OCI-LY1 (cell line): ENCODE data around the gene ELAVL3.

ENCODE experiments used
- H2AFZ ChIP-seq: fragments of 200-600 bp; sonication (generic), shearing (Covaris generic); 2 replicates; pipeline ENCODE4 v1.6.0; 2014; ENCODE audit warnings: antibody characterized with exemption, mild to moderate bottlenecking, low read length
- H3F3A ChIP-seq: fragments of 200-600 bp; sonication (generic), shearing (Covaris generic); 2 replicates; pipeline ENCODE4 v1.6.0; 2014; ENCODE audit warnings: mild to moderate bottlenecking, antibody characterized with exemption, low read length, moderate library complexity; ENCODE audit not compliant: insufficient read depth
- H3K27ac ChIP-seq: fragments of 200-600 bp; sonication (generic); 2 replicates; pipeline ENCODE4 v1.5.1; 2014; ENCODE audit warnings: low read length, mixed run types, mild to moderate bottlenecking, low read depth; ENCODE audit not compliant: poor library complexity, severe bottlenecking
- H3K27me3 ChIP-seq: fragments of 200-600 bp; sonication (generic); 2 replicates; pipeline ENCODE4 v1.6.0; 2014; ENCODE audit warnings: antibody characterized with exemption, mild to moderate bottlenecking, low read length, moderate library complexity; ENCODE audit not compliant: insufficient read depth
- H3K36me3 ChIP-seq: fragments of 200-600 bp; sonication (generic); 2 replicates; pipeline ENCODE4 v1.6.1; 2014; ENCODE audit warnings: mild to moderate bottlenecking, antibody characterized with exemption, low read length, moderate library complexity, mixed read lengths; ENCODE audit not compliant: insufficient read depth
- H3K4me1 ChIP-seq: fragments of 200-600 bp; sonication (generic); 2 replicates; pipeline ENCODE4 v1.5.1; 2014; ENCODE audit warnings: mild to moderate bottlenecking, low read length, moderate library complexity; ENCODE audit not compliant: insufficient read depth, severe bottlenecking
- H3K4me2 ChIP-seq: fragments of 200-600 bp; sonication (generic), shearing (Covaris generic); 2 replicates; pipeline ENCODE4 v1.6.1; 2014; ENCODE audit warnings: low read length
- H3K4me3 ChIP-seq: fragments of 200-600 bp; sonication (generic); 2 replicates; pipeline ENCODE4 v1.5.1; 2014; ENCODE audit warnings: low read length, low read depth, mild to moderate bottlenecking, mixed read lengths; ENCODE audit not compliant: poor library complexity, severe bottlenecking
- H3K79me2 ChIP-seq: fragments of 200-600 bp; shearing (Covaris generic); 2 replicates; pipeline ENCODE4 v1.6.1; 2016; ENCODE audit warnings: mixed run types, low read length, mixed read lengths; ENCODE audit not compliant: insufficient read depth
- H3K9ac ChIP-seq: fragments of 200-600 bp; sonication (generic), shearing (Covaris generic); 2 replicates; pipeline ENCODE4 v1.6.1; 2014; ENCODE audit warnings: mild to moderate bottlenecking, low read length, mixed read lengths
- H3K9me2 ChIP-seq: fragments of 200-600 bp; sonication (generic), shearing (Covaris generic); 2 replicates; pipeline ENCODE4 v1.6.1; 2014; ENCODE audit warnings: low read depth, mild to moderate bottlenecking, low read length, mixed read lengths
- H3K9me3 ChIP-seq: fragments of 200-600 bp; shearing (Covaris generic); 2 replicates; pipeline ENCODE4 v1.6.1; 2014; ENCODE audit warnings: low read length, mixed read lengths
- H4K20me1 ChIP-seq: fragments of 200-600 bp; sonication (generic), shearing (Covaris generic); 2 replicates; pipeline ENCODE4 v1.6.0; 2016; ENCODE audit warnings: mild to moderate bottlenecking, low read length; ENCODE audit not compliant: insufficient read depth
- CTCF ChIP-seq: fragments of 200-600 bp; sonication (generic), shearing (Covaris generic); IDR thresholded peaks from 2 replicates; pipeline ENCODE4 v1.5.1; 2017; ENCODE audit warnings: mild to moderate bottlenecking, antibody characterized with exemption, low read length, moderate library complexity, mixed read lengths
- EZH2 ChIP-seq: fragments of 200-600 bp; sonication (generic), shearing (Covaris generic); IDR thresholded peaks from 2 replicates; pipeline ENCODE4 v1.8.0; 2017; ENCODE audit warnings: borderline replicate concordance, mixed run types, mild to moderate bottlenecking, antibody characterized with exemption, low read length, moderate library complexity, mixed read lengths

ELAVL3 gene

GRCh38 chr19:11437955-11438354 is 42.9 kb downstream of the ELAVL3 start:
- Histone ChIP-seq H3K4me1 (peaks cover 30% of the 10 kb centered on the region), H3K9ac (peak overlapping the region; percentile 2; the same call in 1 of the 2 replicates), H3K27ac (peak overlapping the region; percentile 79), H3K9me3 (no peaks in the 10 kb centered on the region), H2AFZ (no peak overlapping the region), H3K27me3 (no peaks in the 10 kb centered on the region), H4K20me1 (no peaks in the 10 kb centered on the region), H3K79me2 (no peaks in the 10 kb centered on the region), H3K36me3 (peaks cover 62% of the 10 kb centered on the region), H3K4me3 (no peak overlapping the region), H3F3A (no peaks in the 10 kb centered on the region), H3K4me2 (peak overlapping the region; percentile 52; the same call in 1 of the 2 replicates), H3K9me2 (no peaks in the 10 kb centered on the region)
- TF ChIP-seq CTCF (no peak), EZH2 (no peak)

- TF ChIP-seq EZH2 (no peak), CTCF (no peak)
- Histone ChIP-seq H3K9me2 (no peaks in the 10 kb centered on the region), H2AFZ (no peak overlapping the region), H3K79me2 (no peaks in the 10 kb centered on the region), H3K4me2 (peak overlapping the region; percentile 89), H3K4me1 (peaks cover 30% of the 10 kb centered on the region), H3K9ac (peak overlapping the region; percentile 84), H3K36me3 (peaks cover 41% of the 10 kb centered on the region), H4K20me1 (no peaks in the 10 kb centered on the region), H3K9me3 (no peaks in the 10 kb centered on the region), H3K27ac (peak overlapping the region; percentile 16), H3F3A (no peaks in the 10 kb centered on the region), H3K4me3 (peak overlapping the region; percentile 91), H3K27me3 (no peaks in the 10 kb centered on the region)
Observed at GRCh38 chr19:11435833-11436313, 45.0 kb downstream of the ELAVL3 start.

- Histone ChIP-seq H3K27me3 (no peaks in the 10 kb centered on the region), H3K9me3 (no peaks in the 10 kb centered on the region), H3K9me2 (no peaks in the 10 kb centered on the region), H3K4me3 (peak within 1 kb of the TSS; percentile 91), H3K36me3 (peaks cover 35% of the 10 kb centered on the region), H3K9ac (peak within 1 kb of the TSS; percentile 84), H3K4me1 (peaks cover 30% of the 10 kb centered on the region), H3K27ac (peak within 1 kb of the TSS; percentile 16), H3K4me2 (peak within 1 kb of the TSS; percentile 89), H2AFZ (peak within 1 kb of the TSS; percentile 12; the same call in 1 of the 2 replicates), H4K20me1 (no peaks in the 10 kb centered on the region), H3K79me2 (no peaks in the 10 kb centered on the region), H3F3A (no peaks in the 10 kb centered on the region)
- TF ChIP-seq EZH2, result no peak
- peak; percentile 83 for TF ChIP-seq CTCF
Observed at GRCh38 chr19:11435057-11435832, 45.6 kb downstream of the ELAVL3 start, which contains the start of the genes ODAD3 and PRKCSH. TSS of gene ODAD3 (minus strand) at chr19:11435121. CDS start at chr19:11435016, 105 bp downstream. TSS of gene PRKCSH (plus strand) at chr19:11435635. CDS start at chr19:11436118, 483 bp downstream.
